ENCODE results near the gene TMEM234.
"Not testable (repeated sequence)": the region's sequence is repeated elsewhere in the genome, so short reads cannot be mapped to it uniquely, and the experiment has no call there.

The TMEM234 gene

GRCh38 chr1:32266921-32267591 lies 44.9 kb upstream of the TMEM234 start:
- ATAC-seq, result peak; percentile 54
- TF ChIP-seq SNAI2 (CRISPR knock-in tag; IDR thresholded peaks at IDR 0.05) (no peak), OSR1 (CRISPR knock-in tag; IDR thresholded peaks at IDR 0.05) (no peak), CREB5 (CRISPR knock-in tag; IDR thresholded peaks at IDR 0.05; ENCODE audit: low read depth) (0 out of 2 replicates have a peak, but pooled peaks have one; percentile 20), ZNF565 (CRISPR knock-in tag; conservative IDR thresholded peaks at IDR 0.05; ENCODE audit: low read depth) (no peak), ISL1 (CRISPR knock-in tag; IDR thresholded peaks at IDR 0.05) (0 out of 2 replicates have a peak, but pooled peaks have one; percentile 21)

- TF ChIP-seq ZFP3 (CRISPR knock-in tag; IDR thresholded peaks at IDR 0.05) (no peak), TCF4 (CRISPR knock-in tag; IDR thresholded peaks at IDR 0.05; ENCODE audit: borderline replicate concordance) (no peak), ZC3H10 (CRISPR knock-in tag; IDR thresholded peaks at IDR 0.05) (no peak), RARB (CRISPR knock-in tag; IDR thresholded peaks at IDR 0.05) (no peak), ESRRG (CRISPR knock-in tag; IDR thresholded peaks at IDR 0.05) (no peak), PATZ1 (CRISPR knock-in tag; IDR thresholded peaks at IDR 0.05; ENCODE audit: borderline replicate concordance) (no peak), TSHZ2 (CRISPR knock-in tag; IDR thresholded peaks at IDR 0.05) (no peak), ZNF8 (CRISPR knock-in tag; IDR thresholded peaks at IDR 0.05) (no peak), OSR1 (CRISPR knock-in tag; IDR thresholded peaks at IDR 0.05) (no peak), POU6F1 (CRISPR knock-in tag; IDR thresholded peaks at IDR 0.05; ENCODE audit: borderline replicate concordance, low read depth) (no peak), ZNF70 (CRISPR knock-in tag; IDR thresholded peaks at IDR 0.05) (no peak), TOX (CRISPR knock-in tag; IDR thresholded peaks at IDR 0.05; ENCODE audit: borderline replicate concordance) (no peak), PPARA (CRISPR knock-in tag; IDR thresholded peaks at IDR 0.05; ENCODE audit: borderline replicate concordance) (no peak), ARNTL (CRISPR knock-in tag; IDR thresholded peaks at IDR 0.05; ENCODE audit: borderline replicate concordance, low read depth) (no peak), ZFP30 (CRISPR knock-in tag; IDR thresholded peaks at IDR 0.05) (no peak), BACH2 (CRISPR knock-in tag; IDR thresholded peaks at IDR 0.05; ENCODE audit: borderline replicate concordance) (no peak), ZNF565 (CRISPR knock-in tag; conservative IDR thresholded peaks at IDR 0.05; ENCODE audit: low read depth) (no peak), ISL1 (CRISPR knock-in tag; IDR thresholded peaks at IDR 0.05) (no peak), GLIS3 (CRISPR knock-in tag; IDR thresholded peaks at IDR 0.05) (no peak)
- ATAC-seq, result no peak
These were observed 43.7 kb upstream of the TMEM234 start for GRCh38 chr1:32265846-32266245.

GRCh38 chr1:32263744-32264143 lies 41.6 kb upstream of the TMEM234 start:
- TF ChIP-seq ZFP3 (CRISPR knock-in tag; IDR thresholded peaks at IDR 0.05) (no peak), ISL1 (CRISPR knock-in tag; IDR thresholded peaks at IDR 0.05) (no peak), ZC3H10 (CRISPR knock-in tag; IDR thresholded peaks at IDR 0.05) (no peak), TOX (CRISPR knock-in tag; IDR thresholded peaks at IDR 0.05; ENCODE audit: borderline replicate concordance) (no peak), TSHZ2 (CRISPR knock-in tag; IDR thresholded peaks at IDR 0.05) (no peak), PPARA (CRISPR knock-in tag; IDR thresholded peaks at IDR 0.05; ENCODE audit: borderline replicate concordance) (no peak), ARNTL (CRISPR knock-in tag; IDR thresholded peaks at IDR 0.05; ENCODE audit: borderline replicate concordance, low read depth) (no peak), RARB (CRISPR knock-in tag; IDR thresholded peaks at IDR 0.05) (no peak), ZNF70 (CRISPR knock-in tag; IDR thresholded peaks at IDR 0.05) (no peak), PATZ1 (CRISPR knock-in tag; IDR thresholded peaks at IDR 0.05; ENCODE audit: borderline replicate concordance) (no peak), BACH2 (CRISPR knock-in tag; IDR thresholded peaks at IDR 0.05; ENCODE audit: borderline replicate concordance) (no peak), ZFP30 (CRISPR knock-in tag; IDR thresholded peaks at IDR 0.05) (no peak), GLIS3 (CRISPR knock-in tag; IDR thresholded peaks at IDR 0.05) (no peak), OSR1 (CRISPR knock-in tag; IDR thresholded peaks at IDR 0.05) (no peak)
- ATAC-seq, result no peak

- not testable (repeated sequence) for ATAC-seq
These were observed 41.1 kb upstream of the TMEM234 start for GRCh38 chr1:32263236-32263593.

Data from SK-N-SH treated with all-trans-retinoic acid at 6 μM for 48 hours (cell line).